Activated CD8-positive, alpha-beta memory T cell treated with anti-CD3 and anti-CD28 coated beads, Interleukin-2, amount 50 U/mL, for 24 hours (primary cell): ENCODE measurements around the gene RPL41.
"Not testable (repeated sequence)": the region's sequence is repeated elsewhere in the genome, so short reads cannot be mapped to it uniquely, and the experiment has no call there.

ENCODE experiments used
- DNase-seq: peaks from one replicate; pipeline ENCODE4 v3.0.0-alpha.2; 2020; ENCODE audit errors: extremely low read depth

RPL41 gene

DNA sequence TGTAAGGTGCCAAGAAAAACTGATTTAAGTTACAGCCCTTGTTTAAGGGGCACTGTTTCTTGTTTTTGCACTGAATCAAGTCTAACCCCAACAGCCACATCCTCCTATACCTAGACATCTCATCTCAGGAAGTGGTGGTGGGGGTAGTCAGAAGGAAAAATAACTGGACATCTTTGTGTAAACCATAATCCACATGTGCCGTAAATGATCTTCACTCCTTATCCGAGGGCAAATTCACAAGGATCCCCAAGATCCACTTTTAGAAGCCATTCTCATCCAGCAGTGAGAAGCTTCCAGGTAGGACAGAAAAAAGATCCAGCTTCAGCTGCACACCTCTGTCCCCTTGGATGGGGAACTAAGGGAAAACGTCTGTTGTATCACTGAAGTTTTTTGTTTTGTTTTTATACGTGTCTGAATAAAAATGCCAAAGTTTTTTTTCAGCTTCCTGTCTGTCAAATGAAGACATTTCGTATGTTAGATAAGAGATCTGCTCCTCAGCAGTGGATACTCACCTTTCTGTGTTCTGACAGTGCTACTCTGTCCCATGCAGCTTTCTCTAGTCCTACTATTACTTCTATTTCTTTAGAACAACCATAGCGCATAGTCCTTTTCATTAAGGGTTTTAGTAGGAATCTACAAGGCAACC, 13.2 kb upstream of the RPL41 start:
- no peak for DNase-seq

DNA sequence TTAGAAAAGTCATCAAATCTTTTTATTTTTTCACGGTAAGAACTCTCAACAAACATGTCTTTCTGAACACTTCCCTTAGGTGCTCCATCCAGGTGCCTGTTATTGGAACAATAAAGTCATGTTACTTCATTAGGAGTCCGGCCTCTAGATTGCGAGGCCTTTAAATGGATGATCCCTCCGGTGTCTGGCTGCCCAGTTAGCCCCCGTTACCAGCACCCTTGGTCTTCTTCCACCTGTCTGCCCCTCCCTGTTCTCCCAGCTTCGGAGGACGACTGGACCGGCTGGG, 12.7 kb upstream of the RPL41 start:
- DNase-seq, result no peak

DNA sequence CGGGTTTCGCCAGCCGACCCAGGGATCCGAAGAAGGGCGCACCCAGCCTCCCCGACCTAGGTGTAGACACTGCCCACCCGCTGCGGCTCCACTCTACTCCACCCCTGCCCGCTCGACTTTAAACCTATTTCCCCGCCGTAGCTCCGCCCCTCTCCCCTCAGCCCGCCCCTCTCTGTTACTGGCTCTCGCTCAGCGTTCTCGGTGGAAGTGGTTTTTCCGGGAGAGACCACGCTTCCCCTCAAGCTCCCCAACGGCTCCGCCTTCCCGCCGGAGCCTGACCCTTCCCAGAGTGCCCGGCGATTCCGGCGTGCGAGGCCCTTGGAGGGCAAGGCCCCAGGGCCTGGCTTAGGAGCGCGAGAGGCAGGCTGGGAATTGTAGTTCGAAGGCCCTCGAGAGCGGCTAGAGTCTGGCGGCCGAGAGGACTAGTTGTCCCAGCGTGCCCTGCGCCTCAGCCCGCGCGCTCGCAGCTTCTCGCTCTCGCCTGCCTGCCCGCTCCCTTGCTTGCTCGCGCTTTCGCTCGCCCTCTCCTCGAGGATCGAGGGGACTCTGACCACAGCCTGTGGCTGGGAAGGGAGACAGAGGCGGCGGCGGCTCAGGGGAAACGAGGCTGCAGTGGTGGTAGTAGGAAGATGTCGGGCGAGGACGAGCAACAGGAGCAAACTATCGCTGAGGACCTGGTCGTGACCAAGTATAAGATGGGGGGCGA, 12.2 kb upstream of the RPL41 start, which contains the start of gene PA2G4:
Gene PA2G4, plus strand, starts transcription at position 451 of the 706 bp plus-strand sequence. Its CDS starts 179 bp downstream, at position 630.
- DNase-seq, result peak; percentile 95

DNA sequence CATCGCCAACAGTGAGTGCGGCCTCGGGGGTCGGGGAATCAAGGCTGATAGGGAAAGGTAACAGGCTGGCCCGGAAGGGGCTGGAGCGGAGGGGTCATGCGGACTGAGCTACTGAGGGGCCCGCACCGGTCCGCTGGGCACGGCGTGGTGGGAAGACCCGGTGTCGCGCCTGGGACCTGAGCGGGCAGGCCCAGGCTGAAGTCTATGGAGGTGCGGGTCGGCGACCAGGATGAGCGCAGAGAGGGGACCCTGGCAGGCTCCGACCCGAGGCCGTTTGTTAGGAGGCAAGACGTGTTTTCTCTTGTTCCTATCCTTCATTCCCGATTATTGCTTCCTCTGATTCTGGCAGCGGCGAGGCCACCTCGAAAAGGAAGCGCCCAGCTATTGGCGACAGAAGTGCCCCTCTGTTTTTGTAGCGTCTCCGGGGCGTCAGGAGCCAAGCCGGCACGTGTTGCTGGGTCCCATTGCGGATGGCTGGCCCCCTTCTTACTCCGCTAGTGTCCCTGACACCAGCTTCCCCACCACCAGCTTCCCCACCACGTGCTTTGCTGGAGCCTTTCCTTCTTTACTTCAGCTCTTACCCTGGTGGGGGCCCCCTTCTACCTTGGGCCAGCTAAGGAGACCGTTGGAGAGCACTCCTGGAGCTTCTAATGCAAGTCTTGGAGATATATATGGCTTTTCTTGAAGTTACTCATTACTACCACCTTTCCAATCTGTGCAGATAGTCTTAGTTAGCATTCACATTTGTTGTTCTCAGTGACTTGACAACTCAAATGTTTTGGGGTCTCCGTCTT, 11.4 kb upstream of the RPL41 start:
- DNase-seq, result no peak

DNA sequence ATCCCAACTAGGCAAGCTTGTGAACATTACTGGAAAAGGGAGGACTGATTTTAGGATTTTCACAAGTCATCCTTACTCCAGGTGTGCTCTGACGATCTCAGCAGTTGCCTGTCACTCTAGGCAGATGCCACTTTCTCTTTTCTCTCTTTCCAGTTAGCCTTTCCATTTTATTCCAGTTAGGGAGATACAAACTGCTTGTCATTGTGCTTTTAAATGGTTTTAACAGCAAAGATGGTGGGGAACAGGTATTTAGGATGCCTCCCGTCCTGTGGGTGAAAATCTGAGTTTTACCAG, 10.9 kb upstream of the RPL41 start:
- DNase-seq, result no peak

DNA sequence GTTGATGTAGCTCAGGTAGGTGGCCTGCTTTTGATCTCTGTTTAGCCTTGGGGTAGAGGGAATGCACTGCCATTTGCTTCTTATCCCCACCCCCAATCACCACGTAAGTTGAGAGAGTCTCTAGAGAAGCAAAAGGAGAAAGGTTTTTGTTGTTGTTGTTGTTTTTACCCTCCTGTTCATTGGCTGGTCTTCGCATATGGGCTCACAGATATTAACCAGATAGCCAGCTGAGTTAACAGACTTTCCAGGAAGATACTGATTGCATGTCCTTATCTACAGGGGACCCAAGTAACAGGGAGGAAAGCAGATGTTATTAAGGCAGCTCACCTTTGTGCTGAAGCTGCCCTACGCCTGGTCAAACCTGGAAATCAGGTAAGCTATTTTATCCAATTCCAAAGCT, 9.2 kb upstream of the RPL41 start:
- no peak for DNase-seq

DNA sequence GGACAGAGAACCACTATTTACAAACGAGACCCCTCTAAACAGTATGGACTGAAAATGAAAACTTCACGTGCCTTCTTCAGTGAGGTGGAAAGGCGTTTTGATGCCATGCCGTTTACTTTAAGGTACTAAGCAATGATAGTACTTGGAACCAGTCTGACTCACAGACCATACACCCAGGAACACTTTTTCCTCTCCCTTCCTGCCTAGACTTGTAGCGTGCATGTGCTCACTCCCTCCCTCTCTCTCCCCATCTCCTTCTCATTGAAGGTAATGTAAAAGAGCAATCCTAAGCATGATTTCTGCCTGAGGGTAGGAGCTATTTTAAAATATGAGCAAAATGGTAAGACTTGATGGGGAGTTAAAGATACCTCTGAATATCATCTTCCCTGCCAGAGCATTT, 5.9 kb upstream of the RPL41 start:
- no peak for DNase-seq

DNA sequence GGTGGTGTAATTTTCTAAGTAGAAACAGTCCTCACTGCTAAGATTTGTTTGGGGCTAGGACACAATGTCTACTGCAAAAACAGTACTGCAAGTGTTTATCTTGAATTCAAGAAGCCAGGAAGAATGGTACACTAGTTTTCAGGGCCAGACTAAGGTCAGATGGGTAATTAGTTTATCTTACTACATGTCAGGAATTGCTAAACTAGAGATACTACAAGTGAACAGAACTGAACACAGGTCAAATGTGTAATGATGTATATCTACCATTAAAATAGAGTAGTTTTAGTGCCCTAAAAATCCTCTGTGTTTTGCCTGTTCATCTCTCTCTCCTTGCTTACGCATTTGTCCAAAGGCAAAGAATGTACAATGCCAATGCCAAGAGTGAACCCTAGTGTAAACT, 2.3 kb upstream of the RPL41 start:
- no peak for DNase-seq

DNA sequence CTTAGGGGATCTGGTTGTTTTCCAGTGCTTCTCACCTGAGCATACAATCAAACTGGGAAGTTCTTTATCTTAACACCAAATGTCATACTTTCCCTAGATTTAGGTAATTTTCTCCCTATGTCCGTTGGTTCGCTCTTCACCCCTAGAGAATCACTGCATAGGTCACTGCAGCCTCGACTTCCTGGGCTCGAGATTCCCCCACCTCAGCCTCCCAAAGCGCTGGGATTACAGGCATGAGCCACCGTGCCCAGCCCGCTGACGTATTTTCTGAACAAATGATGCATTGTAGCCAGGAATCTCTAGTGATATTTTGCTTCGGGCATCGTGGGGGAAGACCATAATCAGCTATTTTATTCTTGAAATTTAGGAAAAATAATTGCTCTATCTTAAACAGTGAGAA, 1.1 kb upstream of the RPL41 start:
- DNase-seq, result no peak

DNA sequence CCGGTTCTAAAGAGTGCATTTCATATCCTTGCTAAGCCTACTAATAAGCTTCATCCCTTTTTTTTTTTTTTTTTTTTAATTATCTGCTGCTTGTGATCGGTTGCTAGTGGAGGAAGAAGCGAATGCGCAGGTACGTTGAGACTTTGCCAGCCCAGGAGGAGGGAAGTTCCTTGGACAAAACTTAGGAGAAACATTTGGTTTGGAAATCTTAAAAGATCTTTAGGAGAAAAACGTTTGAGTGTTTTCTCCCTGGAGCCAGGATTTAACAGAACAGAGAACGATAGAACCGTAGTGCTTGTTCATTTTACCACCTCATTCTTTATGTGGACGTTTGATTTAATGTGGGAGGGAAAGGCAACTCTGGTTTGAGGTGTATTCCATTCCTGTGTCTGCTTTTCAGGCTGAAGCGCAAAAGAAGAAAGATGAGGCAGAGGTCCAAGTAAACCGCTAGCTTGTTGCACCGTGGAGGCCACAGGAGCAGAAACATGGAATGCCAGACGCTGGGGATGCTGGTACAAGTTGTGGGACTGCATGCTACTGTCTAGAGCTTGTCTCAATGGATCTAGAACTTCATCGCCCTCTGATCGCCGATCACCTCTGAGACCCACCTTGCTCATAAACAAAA, 761 bp downstream of the RPL41 start:
- not testable (repeated sequence) for DNase-seq

DNA sequence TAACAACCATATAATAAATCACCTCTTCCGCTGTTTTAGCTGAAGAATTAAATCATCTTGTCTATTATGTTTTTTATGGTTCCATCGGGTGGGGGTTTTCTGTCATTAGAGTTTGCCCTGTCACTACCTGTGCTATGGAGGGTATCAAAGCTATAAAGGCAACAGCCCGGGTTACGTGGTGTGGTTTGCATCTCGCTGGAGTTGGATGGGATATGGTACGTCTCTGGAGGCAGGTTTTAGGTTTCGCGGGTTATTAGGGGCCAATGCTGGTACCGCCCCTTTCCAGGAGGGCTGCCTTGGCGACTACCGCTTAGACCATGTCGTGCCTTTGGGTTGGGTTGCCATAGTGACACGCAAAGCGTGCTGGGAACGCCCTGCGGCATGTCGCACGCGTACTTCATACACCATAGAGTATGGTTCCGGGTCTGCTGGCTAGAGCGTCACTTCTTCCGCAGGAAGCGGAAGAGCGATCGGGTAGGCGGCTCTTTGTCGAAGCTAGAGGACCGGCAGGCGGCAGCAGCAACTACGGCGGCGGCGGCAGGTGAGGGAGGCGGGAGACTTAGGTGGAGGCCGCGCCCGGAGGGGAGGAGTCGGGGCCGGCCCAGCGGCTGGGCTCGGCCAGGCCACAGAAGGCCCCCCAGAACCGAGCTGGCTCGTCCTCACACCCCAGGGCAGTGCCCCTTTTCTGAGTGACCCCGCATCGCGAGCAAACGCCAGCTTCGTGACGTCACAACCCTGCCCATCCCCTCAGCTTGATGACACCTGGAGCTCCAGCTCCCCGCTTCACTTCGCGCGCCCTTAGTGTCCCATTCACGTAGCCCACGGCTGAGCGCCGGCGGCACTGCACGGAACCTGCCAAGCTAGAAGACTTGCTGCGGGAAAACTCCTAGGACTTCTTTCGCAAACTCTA, 1.6 kb downstream of the RPL41 start, which contains the start of gene ZC3H10:
Gene ZC3H10, plus strand, starts transcription at position 489 of the 910 bp plus-strand sequence. CDS start 2,297 bp downstream, outside the sequence.
- DNase-seq, result peak; percentile 97

DNA sequence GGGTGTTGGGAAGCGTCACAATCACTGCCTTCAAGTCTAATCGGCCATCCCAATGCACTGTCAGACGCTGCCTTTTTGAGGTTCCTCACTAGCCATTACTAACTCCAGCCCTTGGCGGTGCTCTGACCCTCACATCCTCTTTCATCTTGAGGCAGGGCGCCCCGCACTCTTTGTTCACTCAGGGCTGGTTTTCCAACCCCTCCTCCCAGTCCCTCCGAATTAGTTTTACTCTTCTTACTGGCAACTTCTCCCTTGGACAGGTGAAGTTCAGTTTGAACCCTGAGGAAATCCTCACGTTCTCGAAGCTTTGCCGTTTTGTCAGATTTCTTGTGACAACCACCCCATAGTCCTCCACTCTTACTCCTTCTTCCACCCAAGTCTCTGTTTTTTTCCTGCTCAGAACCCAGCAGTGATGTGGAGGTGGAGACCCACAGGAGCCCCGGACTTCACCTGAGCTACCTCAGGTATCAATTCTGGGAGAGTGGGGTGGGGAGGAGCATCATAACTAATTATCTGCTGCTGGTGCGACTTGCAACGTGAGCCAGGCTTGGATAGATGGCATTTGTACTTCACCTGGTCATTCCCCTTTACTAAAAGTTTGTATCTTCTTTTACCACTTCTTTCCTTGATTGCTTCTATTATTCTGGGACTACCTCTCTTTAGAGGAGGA, 2.4 kb downstream of the RPL41 start:
- DNase-seq, result no peak

DNA sequence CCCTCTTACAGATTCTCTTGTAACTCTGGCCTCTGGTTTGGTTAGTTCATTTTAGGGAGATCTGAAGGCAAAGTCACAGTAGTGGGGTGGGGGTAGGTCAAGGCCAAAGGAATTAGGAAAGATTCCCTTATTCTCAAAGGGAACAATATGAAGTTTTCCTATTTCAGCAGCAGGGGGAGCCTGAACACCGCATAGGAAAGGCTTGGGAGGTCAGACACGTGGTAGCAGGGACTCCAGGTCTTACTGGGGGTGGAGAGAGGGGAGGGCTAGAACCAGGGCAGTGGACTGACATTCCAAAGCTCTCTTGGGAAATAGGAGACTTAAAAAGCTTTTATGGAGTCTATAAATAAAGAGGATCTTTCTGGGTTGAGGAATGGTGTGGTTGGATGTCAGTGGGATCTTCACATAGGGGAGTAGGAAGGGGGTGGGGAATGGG, 2.9 kb downstream of the RPL41 start:
- no peak for DNase-seq

DNA sequence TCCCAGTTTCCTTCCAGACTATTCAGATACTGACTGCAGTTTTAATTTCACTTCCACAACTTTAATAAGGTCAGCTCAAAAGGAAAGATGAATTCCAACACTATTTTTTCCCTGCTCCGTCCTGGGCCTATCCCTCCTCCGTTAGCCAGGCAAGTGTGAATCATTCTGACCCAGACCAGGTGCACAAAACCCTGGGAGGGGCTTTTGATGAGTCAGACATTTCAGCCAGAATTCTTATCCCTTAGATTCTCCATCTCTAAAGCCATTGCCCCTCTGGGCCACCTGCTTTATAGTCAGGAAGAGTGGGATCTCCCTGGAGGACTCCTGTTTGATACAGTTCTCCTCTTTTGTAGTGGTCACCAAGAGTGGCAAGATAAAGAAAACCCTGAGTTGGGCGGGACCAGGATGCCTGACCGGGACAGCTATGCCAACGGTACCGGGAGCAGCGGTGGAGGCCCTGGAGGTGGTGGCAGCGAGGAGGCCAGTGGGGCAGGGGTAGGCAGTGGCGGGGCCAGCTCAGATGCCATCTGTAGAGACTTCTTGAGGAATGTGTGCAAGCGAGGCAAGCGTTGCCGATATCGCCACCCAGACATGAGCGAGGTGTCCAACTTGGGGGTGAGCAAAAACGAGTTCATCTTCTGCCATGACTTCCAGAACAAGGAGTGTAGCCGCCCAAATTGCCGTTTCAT, 3.9 kb downstream of the RPL41 start:
- no peak for DNase-seq

DNA sequence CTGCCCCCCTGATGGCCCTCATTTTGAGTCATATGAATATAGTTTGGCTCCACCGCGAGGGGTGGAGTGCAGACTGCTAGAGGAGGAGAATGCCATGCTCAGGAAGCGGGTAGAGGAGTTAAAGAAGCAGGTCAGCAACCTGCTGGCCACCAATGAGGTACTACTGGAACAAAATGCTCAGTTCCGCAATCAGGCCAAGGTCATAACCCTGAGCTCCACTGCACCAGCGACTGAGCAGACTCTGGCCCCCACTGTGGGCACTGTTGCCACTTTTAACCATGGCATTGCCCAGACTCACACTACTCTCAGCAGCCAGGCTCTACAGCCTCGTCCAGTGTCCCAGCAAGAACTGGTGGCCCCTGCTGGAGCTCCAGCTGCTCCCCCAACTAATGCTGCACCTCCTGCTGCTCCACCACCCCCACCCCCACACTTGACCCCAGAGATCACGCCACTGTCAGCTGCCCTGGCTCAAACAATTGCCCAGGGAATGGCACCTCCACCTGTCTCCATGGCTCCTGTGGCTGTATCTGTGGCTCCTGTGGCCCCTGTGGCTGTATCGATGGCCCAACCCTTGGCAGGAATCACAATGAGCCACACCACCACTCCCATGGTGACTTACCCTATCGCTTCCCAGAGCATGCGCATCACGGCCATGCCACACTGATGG, 4.9 kb downstream of the RPL41 start:
- DNase-seq, result no peak

DNA sequence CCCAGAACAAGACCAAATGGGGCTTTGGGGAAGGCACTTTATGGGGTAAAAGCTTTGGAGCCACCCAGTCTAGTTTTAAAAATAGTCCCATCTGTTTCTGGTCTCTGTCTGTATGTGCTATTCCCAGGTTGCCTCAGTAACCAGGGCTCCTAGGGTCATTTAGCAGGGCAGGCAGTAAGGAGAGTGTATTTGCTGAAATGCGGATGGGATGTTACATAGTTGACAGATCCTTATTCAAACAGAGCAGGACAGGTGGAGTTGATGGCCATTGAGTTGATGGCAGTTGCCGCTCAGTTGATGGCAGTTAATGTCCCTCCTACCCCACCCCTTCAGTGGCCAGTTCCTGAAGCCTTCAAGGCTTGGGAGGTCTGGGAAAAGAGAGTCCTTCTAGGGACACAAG, 6.2 kb downstream of the RPL41 start:
- no peak for DNase-seq

DNA sequence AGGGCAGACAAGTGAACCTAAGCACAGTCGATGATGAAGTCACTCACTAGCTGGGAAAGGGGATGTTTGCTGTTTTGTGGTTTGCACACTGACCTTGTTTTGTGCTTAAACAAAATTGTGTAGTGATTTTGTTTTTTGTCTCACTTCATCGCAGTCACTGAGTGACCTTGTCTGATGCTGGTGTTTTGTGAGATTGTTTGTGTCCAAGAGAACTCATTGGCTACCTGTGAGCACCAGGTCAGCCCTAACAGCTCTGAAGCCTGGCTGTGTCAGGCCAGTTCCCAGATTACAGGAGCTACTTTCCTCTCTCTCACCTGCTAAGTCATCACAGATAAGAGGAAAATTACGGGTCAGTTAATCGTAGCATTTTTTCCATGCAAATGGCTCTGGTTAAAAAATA, 7.7 kb downstream of the RPL41 start:
- no peak for DNase-seq

DNA sequence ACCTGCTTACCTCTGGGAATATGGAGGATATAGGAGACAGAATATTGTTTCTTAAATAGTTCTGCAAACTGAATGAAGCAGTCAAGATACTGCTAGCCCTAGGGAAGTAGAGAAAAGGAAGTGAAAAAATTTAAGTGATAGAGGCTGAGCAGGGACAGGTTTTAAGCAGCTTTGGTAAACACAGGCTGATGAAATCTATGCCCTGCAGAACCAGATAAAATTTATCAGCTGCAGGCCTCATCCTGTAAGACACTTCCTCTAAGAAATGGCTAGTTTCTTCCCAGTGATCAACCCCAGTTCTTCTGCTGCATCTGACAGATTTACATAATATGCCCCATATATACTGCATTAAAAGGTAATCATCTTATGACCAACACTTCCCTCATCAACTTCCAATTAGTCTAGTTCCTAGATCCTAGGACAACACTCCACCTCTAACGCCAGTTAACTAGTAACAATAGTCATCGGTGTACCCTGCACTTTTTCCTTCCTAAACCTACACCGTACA, 10.4 kb downstream of the RPL41 start:
- no peak for DNase-seq

DNA sequence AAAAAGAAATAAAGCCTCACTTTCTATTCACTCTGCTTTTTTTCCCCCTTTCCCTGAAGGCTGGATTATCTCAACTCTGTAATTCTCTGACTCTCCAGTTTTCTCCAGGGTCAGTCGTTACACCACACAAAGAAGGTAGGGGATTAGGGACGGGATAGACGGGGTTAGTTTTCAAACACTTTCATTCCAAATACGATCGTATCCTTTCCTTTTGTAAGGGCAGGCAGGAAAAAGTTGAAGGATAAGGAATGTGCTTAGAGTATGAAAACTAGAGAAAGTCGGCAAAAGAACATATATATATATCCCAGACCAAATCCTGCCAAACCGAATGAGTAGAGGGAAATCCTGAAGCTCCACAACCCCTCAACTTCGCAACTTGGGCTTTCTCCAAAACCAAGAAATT, 11.1 kb downstream of the RPL41 start:
- DNase-seq, result no peak
